ENCODE results near the gene ATP5MK.

DNA sequence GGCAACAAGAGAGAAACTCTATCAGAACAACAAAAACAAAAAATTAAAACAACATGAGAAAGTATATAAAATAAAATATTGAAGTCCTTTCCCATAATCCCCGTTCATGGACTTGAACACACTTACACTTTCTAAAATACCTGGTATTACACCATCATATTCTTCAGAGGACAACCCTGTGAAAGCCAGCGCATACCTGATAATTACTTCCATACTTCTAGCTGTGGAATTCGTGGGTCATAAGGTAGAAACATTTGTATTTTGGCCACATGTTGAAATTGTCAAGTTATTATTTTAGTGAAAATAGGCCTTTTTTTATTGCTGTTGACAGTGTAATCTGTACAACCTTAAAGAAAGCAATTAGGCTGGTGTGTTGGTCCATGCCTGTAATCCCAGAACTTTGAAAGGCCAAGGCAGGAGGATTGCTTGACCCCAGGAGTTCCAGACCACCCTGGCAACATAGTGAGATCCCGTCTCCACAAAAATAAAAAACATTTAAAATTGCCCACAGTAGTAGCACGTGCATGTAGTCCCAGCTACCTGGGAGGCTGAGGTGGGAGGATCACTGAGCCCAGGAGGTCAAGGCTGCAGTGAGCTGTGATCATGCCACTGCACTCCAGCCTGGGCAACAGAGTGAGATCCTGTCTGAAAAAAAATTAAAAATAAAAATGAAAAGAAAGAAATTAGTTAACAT lies 40.2 kb downstream of the ATP5MK start:
- TF ChIP-seq POLR2A (IDR thresholded peaks at IDR 0.05; ENCODE audit: control extremely low read depth in 1 of 2, low read depth in 2 of 2, low read length in 2 of 2) (no peak), SP1 (IDR thresholded peaks at IDR 0.05; ENCODE audit: low read depth, low read length) (no peak), GTF2F1 (IDR thresholded peaks at IDR 0.05; ENCODE audit: borderline replicate concordance, low read depth, low read length) (no peak), CTCF (IDR thresholded peaks at IDR 0.05; ENCODE audit: control extremely low read depth in 1 of 3, insufficient read depth in 1 of 3, low read depth in 1 of 3, low read length in 3 of 3) (no peak), TAF1 (IDR thresholded peaks at IDR 0.05; ENCODE audit: low read depth, low read length) (no peak), BACH1 (IDR thresholded peaks at IDR 0.05; ENCODE audit: low read length) (no peak)

All from H1 (cell line).